Stimulated activated CD8-positive, alpha-beta memory T cell treated with anti-CD3 and anti-CD28 coated beads, Interleukin-15, amount 100 ng/mL, for 1 hour (primary cell): Measurements from ENCODE around the gene SEMA4D.

Experiments
- DNase-seq: peaks from one replicate; pipeline ENCODE4 v3.0.0-alpha.2; 2020; ENCODE audit warnings: low read depth

Gene SEMA4D

DNA sequence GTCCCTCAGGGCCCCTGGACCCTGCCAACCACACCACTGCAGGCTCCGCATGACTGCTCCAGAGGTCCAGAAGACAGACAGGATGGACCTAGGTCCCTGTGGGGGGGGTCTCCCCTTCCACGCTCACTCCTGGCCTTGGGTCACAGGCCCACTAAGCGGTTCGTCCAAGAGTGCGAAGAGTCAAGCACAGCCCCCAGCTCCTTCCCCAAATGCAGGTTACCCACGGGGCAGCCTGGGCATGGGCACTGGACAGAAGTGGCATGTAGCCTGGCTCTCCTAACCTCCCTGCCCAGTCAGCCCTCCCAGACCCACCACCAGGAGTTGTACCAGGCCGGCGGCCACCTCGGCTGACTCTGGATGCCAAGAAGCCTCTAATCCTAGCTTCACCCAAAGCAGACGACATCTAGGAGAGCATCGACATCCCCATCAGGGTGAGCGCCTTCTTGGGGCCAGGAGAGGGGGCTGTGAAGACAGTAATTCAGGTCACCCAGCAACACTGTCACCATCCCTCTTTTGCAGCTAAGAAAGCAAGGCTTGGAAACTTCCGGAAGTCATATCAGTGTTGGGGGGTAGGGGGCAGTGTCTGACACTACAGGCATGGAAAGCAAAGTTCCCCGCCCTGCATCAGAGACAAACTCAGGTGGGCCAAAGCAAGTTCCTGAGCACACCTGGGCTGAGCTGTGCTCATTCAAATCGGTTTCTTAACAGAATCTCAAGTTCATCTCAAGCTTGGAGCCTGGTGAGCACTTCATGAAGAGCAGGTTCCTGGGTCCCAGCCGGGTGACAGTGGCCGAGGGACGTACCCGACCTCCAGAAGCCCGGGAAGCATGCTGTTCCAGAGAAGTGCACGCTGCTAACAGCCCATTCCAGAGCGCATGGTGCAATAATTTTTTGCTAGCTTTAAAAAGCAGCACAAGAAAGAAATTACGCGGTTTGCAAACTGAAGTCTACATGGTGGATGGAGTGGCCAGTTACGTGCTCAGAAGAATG, 68.7 kb downstream of the SEMA4D start:
- peak; percentile 44 for DNase-seq

DNA sequence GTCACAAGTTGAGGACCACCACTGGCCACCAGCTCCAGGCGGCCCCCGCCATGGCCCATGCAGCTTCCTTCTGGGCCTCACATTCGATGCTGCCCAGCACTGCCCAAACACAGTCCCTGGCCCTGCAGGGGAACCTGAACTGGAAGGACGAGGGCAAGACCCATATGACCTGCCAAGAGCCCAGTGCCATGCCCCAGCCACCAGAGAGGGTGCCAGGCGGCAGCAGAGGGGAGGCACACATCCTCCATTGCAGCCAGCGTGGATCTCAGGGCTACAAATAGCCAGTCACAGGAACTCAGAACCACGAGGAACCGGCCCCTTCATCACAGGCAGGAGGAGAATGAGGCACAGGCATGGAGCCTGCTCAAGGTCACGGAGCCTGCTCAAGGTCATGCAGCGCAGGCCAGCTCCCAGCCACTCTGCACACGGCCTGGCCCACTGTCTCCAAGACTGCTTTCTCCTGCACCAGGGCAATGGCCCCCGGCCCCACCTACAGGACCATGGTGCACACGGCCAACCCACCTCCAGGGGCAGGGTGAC, 69.6 kb downstream of the SEMA4D start:
- no peak for DNase-seq

DNA sequence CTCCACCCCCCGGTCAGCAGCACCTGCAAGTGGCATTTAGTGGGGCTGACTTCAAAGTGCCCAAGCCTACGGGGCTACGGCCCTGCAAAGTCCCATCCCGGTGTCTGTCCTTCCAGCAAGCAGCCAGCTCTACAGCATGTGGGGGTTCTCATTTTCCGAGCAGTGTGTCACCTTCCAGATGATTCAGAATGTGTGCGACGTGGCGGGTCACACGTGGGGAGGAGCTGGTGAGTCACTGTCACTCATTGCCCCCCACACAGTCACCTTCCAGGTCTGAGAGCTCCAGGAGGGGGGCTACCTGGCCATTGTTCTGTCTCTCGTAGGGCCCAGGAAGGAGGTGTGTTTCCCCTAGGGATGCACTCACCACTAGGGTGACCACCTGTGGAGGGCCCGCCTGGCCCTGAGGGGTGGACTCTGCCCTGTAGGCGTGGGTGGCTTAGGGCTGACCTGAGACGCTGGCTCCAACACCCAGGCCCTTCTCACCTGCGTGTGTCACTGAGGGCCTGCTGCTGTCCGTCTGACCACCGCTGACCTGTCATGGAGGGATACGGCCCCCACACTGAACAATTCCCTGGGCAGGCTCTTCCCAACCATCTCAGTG, 70.2 kb downstream of the SEMA4D start:
- peak; percentile 59 for DNase-seq

DNA sequence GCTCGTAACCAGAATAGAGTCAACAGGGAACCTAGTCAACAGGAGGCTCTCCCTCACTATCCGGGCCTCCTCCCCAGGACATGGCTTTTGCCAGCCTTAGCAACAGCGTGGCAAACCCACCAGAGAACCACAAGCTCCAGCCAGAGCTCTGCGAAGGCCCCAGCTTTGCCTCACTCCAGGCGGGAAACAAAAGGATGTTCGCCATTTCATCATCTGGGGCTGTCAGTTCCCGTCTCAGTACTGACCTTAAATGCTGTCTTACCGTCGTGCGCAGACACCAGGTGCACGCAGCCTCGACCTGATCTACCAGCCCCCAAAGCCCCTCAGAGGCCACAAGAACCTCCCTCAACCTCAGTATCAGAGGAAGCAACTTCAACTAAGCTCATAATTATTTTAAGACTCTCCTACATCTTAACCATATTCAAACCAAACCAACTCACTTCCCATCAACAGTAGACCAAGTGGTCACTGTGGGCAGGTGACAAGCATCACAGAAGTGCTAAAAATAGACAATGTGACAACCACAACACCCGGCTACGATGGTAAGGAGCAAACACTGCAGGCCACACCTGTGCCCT, 71.4 kb downstream of the SEMA4D start:
- no peak for DNase-seq

DNA sequence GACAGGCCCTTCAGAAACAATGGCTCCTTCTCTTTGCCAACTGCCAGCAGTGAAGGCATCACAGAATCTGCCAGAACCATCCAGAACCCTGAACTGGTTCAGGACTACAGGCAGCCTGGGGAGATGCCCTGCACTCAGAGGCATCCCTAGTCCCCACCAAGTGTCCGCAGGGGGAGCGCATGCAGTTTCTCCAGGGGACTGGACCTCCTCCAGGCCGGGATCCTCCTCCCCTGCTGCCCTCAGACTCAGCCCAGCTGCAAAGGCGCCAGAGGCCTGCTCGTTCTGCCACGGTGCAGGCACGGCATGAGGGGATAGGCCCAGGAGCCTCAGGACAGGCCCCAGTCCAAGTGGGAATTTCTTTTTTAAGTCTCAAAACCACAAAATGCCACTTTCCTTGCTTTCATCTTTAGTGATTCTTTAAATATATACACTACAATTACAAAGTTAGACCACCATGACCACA, 72.0 kb downstream of the SEMA4D start:
- DNase-seq = no peak

DNA sequence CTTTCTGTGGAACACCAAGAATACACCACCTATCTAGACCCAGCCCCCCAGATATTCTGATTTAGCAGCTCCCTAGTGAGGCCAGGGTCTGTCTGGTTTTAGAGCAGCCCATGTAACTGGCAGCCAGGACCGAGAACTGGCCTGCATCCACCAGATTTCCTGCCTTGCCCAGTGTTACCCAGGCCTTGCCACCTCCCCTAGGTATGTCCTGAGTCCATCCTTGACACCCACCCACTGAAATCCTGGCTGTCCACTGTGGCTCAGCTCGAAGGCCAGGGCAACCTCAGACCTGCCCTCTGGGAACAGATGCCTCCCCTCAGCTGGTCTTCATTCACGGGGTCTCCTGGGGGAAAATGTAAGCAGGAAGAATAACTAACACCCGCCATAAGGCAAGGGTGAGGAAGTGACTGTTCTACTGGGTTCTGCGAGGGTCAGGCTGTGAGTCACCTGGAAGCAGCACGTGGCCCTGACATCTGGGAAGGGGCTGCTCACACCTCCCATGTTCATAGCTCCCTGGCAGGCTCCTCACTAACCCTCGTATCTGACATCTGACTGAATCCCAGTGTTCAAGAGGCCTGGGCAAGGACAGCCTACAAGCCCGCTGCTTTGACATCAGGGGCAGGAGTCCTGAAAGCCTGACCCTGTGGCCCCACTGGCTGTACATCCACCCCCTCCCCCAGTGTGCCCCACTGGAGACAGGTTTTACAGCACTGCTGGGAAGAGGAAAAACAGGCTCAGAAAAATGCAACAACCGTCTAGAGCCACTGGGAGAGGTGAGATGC, 72.7 kb downstream of the SEMA4D start:
- DNase-seq = no peak

DNA sequence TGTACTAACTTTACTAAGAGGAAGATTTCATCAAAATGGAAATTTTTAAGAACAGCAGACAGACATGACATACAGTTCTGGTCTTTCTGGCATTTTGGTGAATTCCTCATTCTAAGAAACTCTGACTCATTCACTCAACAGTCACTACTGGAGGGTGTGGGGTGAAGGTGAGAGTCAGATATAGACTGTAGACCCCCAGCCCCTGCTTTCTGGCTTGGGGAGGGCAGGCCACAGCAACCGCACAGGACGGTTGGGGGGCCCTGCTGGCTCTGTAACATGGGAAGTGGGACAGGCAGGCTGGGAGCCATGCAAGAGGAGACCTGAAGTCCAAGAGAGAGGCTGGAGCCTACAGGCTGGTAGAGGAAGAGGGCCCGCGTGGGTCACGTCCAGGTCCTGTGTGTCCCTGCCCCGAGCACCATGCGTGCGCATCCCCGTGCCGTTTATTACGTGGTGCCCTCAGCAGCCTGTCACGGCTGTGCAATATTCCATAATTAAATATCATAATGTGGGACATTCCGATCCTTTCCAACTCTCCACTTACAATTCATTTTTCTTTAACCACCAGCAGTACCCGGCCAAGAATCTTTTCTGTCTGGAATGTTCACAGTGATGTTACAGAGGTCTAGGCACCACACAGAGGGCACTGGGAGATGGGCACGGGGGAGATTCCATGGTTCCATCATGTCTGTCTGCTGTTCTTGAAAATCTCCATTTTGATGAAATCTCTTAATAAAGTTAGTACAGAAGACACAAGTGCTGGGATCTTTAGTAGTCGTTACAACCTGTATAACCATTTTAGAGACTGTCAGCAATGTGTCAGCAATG, 75.5 kb downstream of the SEMA4D start:
- DNase-seq = no peak

DNA sequence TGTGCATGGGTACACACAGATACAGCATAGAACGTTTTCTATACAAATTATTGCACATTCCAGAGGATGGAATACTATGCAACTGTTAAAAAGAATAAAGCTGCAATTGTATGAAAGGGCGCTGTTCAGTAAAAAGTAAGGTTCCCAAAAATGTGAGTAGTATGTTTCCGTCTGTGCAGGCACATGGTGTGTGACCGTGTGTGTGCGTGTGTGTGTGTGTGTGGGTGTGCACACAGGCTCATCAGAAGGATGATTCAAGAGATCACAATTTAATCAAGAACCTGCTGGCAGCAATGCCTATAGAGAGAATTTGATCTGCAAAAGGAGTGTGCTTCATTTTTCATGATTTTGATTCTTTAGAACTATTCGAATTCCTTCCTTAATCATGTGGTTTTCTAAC, 76.3 kb downstream of the SEMA4D start:
- DNase-seq = no peak

DNA sequence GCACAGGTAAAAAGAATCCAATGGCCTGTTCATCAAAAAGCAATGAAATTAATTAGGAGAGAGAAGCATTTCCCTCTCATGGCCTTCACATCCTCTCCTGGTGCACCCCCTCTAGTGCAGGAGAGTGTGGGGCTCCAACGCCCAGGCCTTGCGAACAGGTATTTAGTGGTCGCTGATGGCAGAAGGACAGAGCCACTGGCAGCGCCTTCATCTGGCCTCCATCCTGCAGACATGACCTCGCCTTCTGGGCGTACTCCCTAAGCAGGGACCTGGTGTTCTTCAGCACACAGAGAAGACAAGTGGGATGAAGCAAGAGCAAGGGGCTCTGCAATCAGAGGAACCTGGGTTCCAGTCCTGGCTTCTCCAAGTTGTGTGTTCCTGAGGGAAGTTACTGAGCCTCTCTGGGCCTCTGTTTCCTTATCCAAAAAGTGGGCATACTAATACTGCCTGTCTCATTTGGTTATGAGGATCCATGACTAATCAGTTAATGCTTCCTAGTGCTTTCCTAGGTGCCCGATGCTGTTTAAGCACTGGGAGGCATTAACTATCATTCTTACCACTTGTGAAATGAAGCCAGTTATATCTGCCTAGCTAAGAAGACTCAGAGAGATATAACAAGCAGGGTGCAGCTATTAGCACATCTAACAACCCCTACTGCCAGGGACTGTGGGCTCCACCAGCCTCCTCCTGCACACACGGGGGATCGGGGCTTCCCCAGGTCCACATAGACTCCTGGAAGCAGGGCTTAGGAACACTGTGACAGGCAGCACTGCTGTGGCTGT, 77.3 kb downstream of the SEMA4D start:
- DNase-seq = no peak

DNA sequence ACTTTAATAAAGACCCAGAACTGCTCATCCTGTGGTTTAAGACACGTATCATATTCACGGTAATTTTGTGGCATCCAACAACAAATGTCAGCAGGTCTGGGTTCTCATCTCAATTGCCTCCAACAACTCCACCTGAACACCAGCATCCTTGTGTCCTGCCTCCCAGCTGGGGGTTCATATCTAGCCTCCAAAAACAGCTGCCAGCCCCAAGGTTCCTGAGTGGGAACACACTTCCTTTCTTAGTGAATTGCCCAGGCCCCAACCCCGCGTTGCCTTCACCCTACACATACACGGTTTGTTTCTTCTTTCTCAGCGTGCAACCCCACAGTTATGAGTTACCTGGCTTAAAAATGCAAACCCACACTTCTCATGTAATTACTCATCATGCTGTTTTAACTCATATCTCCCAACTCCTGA, 77.9 kb downstream of the SEMA4D start:
- DNase-seq = no peak

DNA sequence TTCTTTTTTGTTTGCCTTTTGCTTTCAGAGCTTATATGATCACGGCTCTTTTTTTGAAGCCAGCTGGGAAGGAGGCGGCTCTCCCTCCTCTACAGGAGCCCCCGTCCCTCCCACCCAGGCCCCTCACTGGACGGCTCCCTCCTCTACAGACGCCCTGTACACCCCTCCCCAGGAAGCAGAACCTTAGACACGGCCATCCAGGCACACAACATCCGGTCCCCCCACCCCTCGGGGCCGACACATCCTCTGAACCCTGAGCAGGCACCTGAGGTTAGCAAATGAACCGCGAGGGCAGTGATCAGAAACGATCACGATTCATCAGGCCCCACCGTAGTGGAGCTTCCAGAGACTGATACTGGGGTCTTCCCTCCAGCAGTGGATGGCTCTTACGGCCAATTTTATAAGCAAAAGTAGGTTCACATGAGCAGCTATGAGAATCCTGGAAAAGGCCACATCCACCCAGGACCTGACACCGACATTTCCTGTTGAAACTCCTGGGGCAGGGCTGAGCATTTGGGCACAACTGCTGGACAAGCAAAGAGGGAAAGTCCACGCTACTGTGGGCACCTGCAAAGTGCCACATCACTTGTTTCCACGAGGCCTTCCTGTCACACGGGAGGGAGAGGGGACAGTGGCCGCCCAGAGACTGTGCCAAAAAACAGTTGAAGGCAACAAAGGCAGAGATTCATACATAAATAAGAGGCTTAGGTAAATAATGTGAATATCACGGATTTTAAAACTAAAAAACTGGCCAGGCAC, 78.9 kb downstream of the SEMA4D start:
- DNase-seq = peak; percentile 46

DNA sequence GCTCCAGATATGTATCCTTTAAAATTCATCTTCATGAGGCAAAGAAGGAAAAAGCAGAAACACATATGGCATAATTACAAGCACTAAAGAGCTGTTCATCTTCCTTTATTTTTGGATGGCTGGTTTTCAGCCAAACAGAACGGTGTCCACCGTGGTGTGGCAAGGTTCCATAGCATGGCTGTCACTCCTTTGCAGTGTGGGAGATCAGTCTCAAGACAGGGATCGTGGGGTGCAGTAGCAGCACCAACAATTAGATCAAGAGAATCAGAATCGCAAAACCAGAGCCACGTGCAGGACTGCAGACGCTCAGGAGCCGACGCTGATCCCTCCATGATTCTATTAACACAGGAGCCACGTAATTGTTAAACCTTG, 79.5 kb downstream of the SEMA4D start:
- no peak for DNase-seq

DNA sequence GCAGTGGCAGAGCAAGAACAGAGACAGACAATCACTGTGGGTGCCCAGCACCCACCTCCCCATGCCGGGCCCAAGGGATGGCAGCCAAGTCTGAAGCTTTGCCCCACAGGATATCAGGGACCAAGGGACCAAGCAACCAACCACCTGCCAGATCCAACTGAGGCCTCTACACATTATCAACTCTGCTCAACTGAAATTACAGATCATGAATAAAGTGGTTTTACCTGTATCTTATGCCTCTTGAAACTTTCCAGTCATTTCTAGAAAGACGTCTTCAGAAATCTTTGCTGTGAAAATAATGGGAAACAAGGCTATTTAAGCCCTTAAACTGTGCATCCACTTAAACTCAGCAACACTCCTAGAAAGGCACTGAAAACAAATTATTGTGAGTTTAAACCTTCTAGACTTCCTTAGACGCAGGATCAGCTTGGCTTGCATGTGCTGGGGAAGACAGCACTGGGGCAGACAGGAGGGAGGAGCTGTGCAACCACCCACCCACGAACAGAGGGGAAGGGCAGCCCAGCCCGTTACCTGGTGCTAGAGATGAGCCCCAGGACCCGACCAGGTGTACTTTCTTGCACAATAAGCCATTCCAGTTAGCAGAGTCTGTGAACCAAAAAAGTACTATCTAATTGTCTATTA, 80.0 kb downstream of the SEMA4D start:
- no peak for DNase-seq

DNA sequence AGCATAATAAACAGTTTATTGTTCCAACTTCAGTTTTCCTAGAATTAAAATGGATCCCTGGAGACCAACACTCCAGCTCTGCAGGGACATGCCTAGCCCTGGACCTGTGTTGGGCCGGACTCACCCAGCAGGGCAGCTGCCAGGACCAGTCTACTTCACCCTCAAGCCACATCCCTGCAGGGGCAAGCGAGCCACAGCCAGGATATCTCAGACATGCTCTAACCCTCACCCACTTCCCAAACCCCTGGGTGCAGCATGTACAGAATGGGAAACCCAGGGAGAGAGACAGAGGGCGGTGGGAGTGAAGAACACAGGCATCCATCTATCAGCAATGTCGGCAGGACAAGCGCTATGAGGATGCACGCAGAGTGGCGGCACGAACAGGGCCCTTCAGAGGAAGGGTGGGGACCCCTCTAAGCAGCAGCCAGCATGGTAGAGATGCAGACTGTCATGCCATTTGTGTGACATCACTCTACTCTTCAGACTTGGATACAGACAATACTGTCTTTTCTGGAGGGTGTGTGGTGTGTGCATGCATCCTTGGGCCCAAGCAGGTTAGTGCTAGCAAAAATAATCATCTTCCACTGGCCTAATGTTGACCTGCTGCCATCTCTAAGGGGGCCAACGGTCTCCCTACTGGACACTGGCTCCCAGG, 83.1 kb downstream of the SEMA4D start:
- no peak for DNase-seq

DNA sequence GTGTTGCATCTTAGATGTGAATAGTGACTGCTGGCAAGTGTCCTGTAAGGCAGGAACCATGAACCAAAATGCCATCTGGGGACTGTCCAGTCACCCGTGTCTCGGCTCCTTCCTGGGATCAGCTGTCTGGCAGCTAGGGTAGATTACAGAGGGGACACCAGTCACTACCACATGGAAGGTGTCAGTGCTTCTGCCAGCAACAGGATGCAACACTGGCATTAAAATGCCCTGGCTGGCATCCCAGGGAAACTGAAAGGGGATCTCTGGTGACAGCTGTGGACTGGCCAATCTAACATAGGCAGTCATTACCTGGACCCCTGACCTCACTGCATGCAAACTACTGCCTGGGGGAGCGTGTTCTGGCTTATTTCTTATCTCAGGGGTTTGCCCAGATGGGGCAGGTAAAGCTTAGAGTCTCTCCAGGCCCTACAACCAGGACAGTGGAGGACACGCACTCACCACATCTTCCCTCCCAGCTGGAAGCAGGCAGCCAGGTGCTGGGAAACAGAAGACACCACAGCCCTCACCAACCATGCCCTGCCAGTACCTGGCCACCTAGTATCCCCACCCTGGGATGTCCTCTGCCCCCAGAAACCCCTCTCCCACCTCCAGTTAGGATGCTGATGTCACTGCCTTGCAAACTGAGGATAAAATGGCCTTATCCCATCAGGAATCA, 83.8 kb downstream of the SEMA4D start:
- no peak for DNase-seq

DNA sequence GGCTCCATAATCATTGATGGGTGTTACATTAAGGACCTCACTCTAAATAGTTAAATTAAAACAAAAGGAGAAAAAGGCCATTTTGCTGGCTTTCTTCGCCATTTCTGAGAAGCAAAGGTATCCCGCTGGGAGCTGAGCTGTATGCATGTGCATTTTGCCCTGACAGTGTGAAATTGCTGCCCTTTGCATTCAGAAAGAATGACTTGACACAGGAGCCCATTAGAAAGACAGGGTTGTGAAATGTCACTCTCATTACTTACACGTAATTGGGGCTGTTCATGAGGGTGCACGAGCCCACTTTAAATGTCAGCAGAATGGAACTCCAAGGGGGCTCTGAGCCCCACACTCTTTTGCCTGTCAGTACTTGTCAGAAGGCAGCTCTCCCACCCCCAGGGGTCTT, 85.0 kb downstream of the SEMA4D start:
- no peak for DNase-seq

DNA sequence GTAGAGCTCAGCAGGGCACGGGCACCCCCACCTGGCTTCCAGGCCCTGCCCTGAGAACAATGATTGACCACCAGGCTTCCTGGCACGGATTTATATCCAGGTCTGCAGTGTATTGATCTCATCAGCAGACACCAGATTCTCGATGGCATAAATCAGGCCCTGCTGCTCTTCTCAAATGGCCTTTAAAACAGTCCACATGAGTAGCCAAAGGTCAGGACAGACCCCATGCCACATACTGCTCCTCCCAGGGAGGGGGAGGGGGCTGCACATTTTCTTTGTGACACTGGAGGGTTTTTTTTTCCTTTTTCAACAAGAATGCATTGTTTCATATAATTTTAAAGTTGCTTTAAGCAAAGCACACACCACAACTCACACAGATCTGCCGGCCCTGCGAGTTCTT, 85.4 kb downstream of the SEMA4D start:
- DNase-seq = no peak

DNA sequence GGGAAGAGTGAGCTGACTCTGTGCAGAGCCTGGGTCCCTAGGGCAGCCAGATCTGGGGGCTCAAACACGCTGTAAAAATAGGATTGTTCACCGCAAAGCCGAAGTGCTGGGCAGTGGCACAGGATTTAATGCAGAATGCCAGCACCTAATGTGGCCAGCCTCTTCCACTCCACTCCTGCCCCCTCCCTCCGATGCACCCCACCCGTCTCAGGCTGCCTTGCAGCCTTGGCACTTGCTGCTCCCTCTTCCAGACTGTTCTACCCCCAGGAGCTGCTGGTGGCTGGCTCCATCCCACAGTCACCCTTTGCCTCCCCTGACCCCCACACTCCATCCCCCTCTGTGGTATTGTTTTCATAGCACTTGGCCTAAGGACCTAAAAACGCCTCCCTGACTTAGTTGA, 86.2 kb downstream of the SEMA4D start:
- no peak for DNase-seq
